Prostate gland (tissue), 2 donors: ENCODE measurements around the gene PANK2. TPM values are rescaled to one million over a fixed set of nuclear protein-coding genes. Genes with fewer than 3 reads are reported as not detected.

Experiments used
- DNase-seq: peaks from one replicate; pipeline ENCODE4 v3.0.0-alpha.2; 2019; ENCODE audit warnings: low spot score
- H3K27ac ChIP-seq, 2 donors: fragments of 200-600 bp; sonication (generic); 2 replicates each; pipeline ENCODE4 v1.5.1; 2017 to 2019
- H3K27me3 ChIP-seq: fragments of 200-600 bp; sonication (generic); replicated peaks from 2 replicates; pipeline ENCODE4 v1.5.1; 2019; ENCODE audit not compliant: insufficient read depth
- H3K36me3 ChIP-seq, 2 donors: fragments of 200-600 bp; sonication (generic); 1 replicate in 1 of 2; 2 replicates in 1 of 2; pipeline versions ENCODE4 v1.5.1 to v1.8.1; 2017 to 2019
- H3K4me1 ChIP-seq: fragments of 200-600 bp; sonication (generic); replicated peaks from 2 replicates; pipeline ENCODE4 v1.5.1; 2019
- H3K4me3 ChIP-seq, 2 donors: fragments of 200-600 bp; sonication (generic); 2 replicates each; pipeline ENCODE4 v1.5.1; 2017 to 2019
- H3K9me3 ChIP-seq: fragments of 200-600 bp; sonication (generic); 2 replicates; pipeline ENCODE4 v1.5.1; 2017
- CTCF ChIP-seq, 4 experiments: fragments of 200-600 bp in 2 of 4; fragments of 450-650 bp in 2 of 4; sonication (generic) in 2 of 4; IDR thresholded peaks; 1 replicate in 3 of 4; 2 replicates in 1 of 4; pipeline ENCODE4 v1.5.1; 2016 to 2019; ENCODE audit warnings: antibody characterized with exemption in 4 of 4, mild to moderate bottlenecking in 2 of 4, moderate library complexity in 2 of 4
- POLR2A ChIP-seq: fragments of 450-650 bp; IDR thresholded peaks from one replicate; pipeline ENCODE4 v1.6.1; 2016; ENCODE audit warnings: antibody characterized with exemption, mild to moderate bottlenecking
- POLR2AphosphoS5 ChIP-seq: sonication (generic); formaldehyde crosslinking; IDR thresholded peaks from one replicate; pipeline ENCODE4 v1.6.1; 2017; ENCODE audit warnings: antibody characterized with exemption
- WGBS: methylation state at CpG from one replicate; pipeline ENCODE4 v1.1.5; 2018; 5-methylcytosine and 5-hydroxymethylcytosine counted together
- intact Hi-C: fragments of 100-400 bp; cut with DNase I; formaldehyde crosslinking; loops from one replicate; pipeline ENCODE4 v1.14.2; 2022
- total RNA-seq, 2 donors: library from RNA; depleted of rRNA; stranded (reverse); fragments of >200 nt; gene quantifications; one replicate each; pipeline ENCODE4 v1.1.0, GENCODE V29; 2016

The PANK2 gene
- total RNA-seq, 2 donors from 2014 or later, result 49.7 to 53.9 TPM

GRCh38 chr20:3854462-3854871, 34.7 kb upstream of the PANK2 start:
- Histone ChIP-seq H3K4me1 (no peaks in the 10 kb centered on the region), H3K36me3 (peaks cover 0 to 13% of the 10 kb centered on the region in 2 donors), H3K27ac (no peak overlapping the region), H3K4me3 (no peak overlapping the region), H3K9me3 (no peaks in the 10 kb centered on the region), H3K27me3 (no peaks in the 10 kb centered on the region)
- DNase-seq, result no peak
- no peak for TF ChIP-seq POLR2A
- no peak for TF ChIP-seq CTCF (IDR thresholded peaks at IDR 0.05)
- no peak for TF ChIP-seq POLR2AphosphoS5
- intact Hi-C loops, result no loop called here
- WGBS, result 64% methylated on average over 4 of the region's 4 CpGs

GRCh38 chr20:3857405-3857804, 31.8 kb upstream of the PANK2 start:
- intact Hi-C loops, result no loop called here
- no peak for DNase-seq

GRCh38 chr20:3858689-3859088, 30.5 kb upstream of the PANK2 start:
- DNase-seq, result no peak
- Histone ChIP-seq H3K27ac (no peak overlapping the region), H3K36me3 (peaks cover under 1 to 34% of the 10 kb centered on the region in 2 donors), H3K4me1 (no peaks in the 10 kb centered on the region), H3K27me3 (no peaks in the 10 kb centered on the region), H3K4me3 (no peak overlapping the region), H3K9me3 (no peaks in the 10 kb centered on the region)
- WGBS, result 96% methylated on average over 6 of the region's 6 CpGs
- intact Hi-C loops, result no loop called here
- TF ChIP-seq POLR2A, result no peak
- TF ChIP-seq CTCF (IDR thresholded peaks at IDR 0.05), result no peak
- no peak for TF ChIP-seq POLR2AphosphoS5

More at GRCh38 chr20:3857405-3857804, 31.8 kb upstream of the PANK2 start:
- Histone ChIP-seq H3K36me3 (peaks cover 0 to 24% of the 10 kb centered on the region in 2 donors), H3K27me3 (no peaks in the 10 kb centered on the region), H3K27ac (no peak overlapping the region), H3K9me3 (no peaks in the 10 kb centered on the region), H3K4me1 (no peaks in the 10 kb centered on the region), H3K4me3 (no peak overlapping the region)
- no peak for TF ChIP-seq POLR2A
- no peak for TF ChIP-seq CTCF (IDR thresholded peaks at IDR 0.05)
- TF ChIP-seq POLR2AphosphoS5, result no peak
- 83% methylated on average over 14 of the region's 14 CpGs for WGBS

- Histone ChIP-seq H3K36me3 (peaks cover 6 to 54% of the 10 kb centered on the region in 2 donors), H3K27me3 (no peaks in the 10 kb centered on the region), H3K27ac (no peak overlapping the region), H3K9me3 (no peaks in the 10 kb centered on the region), H3K4me1 (no peaks in the 10 kb centered on the region), H3K4me3 (no peak overlapping the region)
- intact Hi-C loops, result no loop called here
- WGBS, result 97% methylated on average over 5 of the region's 7 CpGs
- TF ChIP-seq POLR2AphosphoS5, result no peak
- TF ChIP-seq POLR2A, result no peak
- no peak for TF ChIP-seq CTCF (IDR thresholded peaks at IDR 0.05)
- DNase-seq, result no peak
These were observed 28.0 kb upstream of the PANK2 start for GRCh38 chr20:3861191-3861590.

- Histone ChIP-seq H3K36me3 (peaks cover 10 to 53% of the 10 kb centered on the region in 2 donors), H3K27me3 (no peaks in the 10 kb centered on the region), H3K4me1 (no peaks in the 10 kb centered on the region), H3K27ac (no peak overlapping the region), H3K9me3 (no peaks in the 10 kb centered on the region), H3K4me3 (no peak overlapping the region)
- 93% methylated on average over 1 of the region's 1 CpG for WGBS
- TF ChIP-seq POLR2A (no peak), POLR2AphosphoS5 (no peak), CTCF (IDR thresholded peaks at IDR 0.05) (no peak)
- intact Hi-C loops, result no loop called here
- no peak for DNase-seq
These were observed 26.9 kb upstream of the PANK2 start for GRCh38 chr20:3862333-3862732.
